Peyer's patch (tissue), 4 donors: ENCODE data around the gene TTC36.

ENCODE experiments used
- POLR2A ChIP-seq, 2 donors: fragments of 450-650 bp; IDR thresholded peaks; one replicate each; pipeline ENCODE4 v1.5.1; 2017; ENCODE audit warnings: antibody characterized with exemption in 2 of 2, mild to moderate bottlenecking in 2 of 2, moderate library complexity in 2 of 2
- TF ChIP-seq, protein P1 (sequence below), 6 experiments: fragments of 450-650 bp in 4 of 6; fragments of 200-600 bp in 2 of 6; sonication (generic) in 1 of 6; IDR thresholded peaks; one replicate each; pipeline ENCODE4 v1.5.1; 2017 to 2019; ENCODE audit warnings: antibody characterized with exemption in 6 of 6, mild to moderate bottlenecking in 3 of 6, moderate library complexity in 1 of 6

DNA sequence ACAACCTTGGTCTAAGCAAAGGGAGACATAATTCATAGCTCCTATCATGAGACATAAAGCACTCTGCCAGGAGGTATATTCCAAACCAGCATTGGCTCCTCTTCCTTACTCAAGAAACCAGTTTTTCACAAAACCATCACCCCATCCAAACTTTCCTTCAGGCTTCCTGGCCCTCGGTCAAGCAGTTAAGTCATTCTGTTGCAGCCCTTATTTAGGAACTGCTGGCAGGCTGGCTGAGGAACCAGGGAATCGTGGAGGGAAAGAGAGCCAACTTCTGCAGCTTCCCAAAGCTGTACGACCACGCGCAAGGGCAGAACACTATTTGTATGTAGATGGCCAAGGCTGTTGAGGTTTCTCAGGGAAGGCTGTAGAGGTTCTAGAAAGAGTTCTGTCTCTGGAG is 37.8 kb downstream of the TTC36 start:
- no peak for TF ChIP-seq POLR2A (IDR thresholded peaks at IDR 0.05)
- TF ChIP-seq, protein P1, sequence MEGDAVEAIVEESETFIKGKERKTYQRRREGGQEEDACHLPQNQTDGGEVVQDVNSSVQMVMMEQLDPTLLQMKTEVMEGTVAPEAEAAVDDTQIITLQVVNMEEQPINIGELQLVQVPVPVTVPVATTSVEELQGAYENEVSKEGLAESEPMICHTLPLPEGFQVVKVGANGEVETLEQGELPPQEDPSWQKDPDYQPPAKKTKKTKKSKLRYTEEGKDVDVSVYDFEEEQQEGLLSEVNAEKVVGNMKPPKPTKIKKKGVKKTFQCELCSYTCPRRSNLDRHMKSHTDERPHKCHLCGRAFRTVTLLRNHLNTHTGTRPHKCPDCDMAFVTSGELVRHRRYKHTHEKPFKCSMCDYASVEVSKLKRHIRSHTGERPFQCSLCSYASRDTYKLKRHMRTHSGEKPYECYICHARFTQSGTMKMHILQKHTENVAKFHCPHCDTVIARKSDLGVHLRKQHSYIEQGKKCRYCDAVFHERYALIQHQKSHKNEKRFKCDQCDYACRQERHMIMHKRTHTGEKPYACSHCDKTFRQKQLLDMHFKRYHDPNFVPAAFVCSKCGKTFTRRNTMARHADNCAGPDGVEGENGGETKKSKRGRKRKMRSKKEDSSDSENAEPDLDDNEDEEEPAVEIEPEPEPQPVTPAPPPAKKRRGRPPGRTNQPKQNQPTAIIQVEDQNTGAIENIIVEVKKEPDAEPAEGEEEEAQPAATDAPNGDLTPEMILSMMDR (IDR thresholded peaks at IDR 0.05): no peak
